Fibroblast of skin of left biceps (primary cell): ENCODE measurements around the gene SENP8.
A peak's percentile ranks its signal among the peaks of the same experiment; 100 is the strongest.

ENCODE experiments used
- DNase-seq, 2 experiments: peaks; one replicate each; pipeline ENCODE4 v3.0.0-alpha.2; 2013; ENCODE audit warnings: low read depth in 2 of 2

Gene SENP8

DNA sequence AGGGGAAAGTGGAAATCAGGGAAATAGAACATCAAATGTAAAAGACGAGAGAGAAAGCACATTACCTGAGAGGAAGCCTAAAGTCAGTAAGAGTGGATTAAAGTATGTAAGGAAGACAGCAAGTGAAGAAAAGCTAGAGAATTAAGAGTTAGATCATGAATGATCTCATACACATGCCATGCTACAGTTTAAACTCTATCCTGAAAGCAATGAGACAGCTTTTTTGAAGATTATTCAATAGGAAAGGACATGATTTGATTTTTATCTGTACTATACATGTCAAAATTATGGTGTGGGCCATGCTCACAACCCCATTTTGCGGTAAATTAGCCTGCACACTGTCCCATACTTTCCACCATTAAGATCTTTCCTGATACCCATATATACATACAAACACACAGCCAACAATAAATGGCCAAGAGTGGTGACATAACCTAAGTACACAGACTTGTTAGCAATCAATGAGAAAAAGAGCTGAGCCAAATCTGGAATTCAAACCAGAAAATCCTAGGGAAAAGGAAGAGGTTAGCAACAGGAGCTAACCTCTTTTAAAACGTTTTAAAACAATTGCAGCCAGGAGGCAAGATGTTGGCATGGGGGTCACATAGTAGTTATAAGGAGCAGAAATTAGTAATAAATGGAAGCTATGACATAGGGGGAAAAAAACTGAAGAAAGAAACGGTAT, 4.7 kb upstream of the SENP8 start:
- no peak for DNase-seq

DNA sequence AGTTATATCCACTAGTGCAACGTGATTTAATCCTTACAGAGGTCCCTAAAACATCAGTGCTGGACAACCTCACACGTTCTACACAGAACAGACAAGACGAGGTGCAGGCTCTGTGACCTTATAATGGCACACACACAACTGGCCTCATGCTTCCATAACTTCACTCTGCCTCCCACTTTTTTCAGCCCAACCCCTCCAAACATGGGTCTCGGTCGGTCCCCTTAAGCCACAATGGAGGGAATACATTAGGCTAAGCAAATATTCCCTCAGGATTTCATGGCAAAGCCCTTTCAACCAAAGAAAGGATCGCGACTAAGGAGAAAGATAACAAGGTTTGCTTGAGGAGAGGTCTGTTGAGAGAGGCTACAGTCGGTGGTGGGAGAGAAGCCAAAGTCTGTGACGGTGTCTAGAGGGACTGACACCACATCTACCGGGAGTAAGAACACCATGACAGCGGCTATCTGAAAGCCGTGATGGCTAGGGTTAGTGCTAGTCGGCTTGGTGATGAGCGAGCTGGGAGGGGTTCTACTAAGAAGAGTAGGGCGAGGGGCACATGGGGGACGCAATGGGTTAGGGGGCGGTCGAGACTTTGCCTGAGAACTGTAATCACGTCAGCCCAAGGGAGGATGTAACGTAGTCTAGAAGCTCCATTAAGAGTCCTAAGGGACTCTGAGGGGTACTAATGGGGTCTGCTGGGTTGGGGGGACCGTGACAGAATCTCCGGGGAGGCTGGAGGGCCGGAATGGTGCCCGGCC, 1.3 kb upstream of the SENP8 start:
- DNase-seq = no peak

DNA sequence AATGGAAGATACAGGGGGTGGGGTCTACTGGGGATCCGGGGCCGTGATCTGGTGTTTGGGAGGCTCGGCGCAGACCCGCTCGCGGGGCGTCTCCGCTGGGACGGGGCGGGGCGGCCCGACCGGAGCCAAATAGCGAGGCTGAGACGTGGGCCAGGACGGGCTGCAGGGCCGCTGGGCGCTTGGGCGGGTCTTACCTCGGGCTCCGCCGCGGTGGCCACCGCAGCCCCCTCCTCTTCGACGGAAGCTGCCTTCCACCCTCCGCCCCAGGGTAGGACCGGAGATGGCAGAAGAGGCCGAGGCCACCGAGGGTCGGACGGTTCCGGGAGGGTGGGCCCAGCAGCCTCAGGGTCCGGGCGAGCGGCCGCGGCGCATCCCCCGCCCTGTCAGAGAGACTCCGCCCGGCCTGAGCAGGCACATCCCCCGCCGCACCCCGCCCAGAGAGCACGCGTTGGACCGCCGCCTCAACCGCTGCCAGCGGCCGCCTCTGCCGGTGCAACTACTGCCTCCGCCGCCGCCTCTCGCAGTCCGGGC, 652 bp upstream of the SENP8 start:
- peak; percentile 33 to 45 for DNase-seq

DNA sequence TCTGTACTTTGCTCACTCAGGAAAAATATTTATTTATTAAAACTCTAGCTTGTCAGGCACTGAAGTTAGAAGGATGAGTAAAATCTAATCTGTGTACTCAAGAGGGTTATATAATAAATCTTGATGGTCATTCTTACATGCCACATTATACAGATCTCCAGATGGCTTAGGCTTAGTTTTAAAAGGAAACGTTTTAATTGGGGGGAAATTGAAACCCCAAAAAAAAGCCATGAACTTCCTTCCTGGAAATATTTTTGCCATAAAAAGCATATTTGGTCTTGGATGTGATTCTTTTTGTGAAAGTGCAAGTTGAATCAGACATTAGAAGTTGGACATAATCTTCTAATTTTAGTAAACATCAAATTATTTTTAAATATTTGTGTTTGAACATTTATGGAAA, 6.0 kb downstream of the SENP8 start:
- no peak for DNase-seq

DNA sequence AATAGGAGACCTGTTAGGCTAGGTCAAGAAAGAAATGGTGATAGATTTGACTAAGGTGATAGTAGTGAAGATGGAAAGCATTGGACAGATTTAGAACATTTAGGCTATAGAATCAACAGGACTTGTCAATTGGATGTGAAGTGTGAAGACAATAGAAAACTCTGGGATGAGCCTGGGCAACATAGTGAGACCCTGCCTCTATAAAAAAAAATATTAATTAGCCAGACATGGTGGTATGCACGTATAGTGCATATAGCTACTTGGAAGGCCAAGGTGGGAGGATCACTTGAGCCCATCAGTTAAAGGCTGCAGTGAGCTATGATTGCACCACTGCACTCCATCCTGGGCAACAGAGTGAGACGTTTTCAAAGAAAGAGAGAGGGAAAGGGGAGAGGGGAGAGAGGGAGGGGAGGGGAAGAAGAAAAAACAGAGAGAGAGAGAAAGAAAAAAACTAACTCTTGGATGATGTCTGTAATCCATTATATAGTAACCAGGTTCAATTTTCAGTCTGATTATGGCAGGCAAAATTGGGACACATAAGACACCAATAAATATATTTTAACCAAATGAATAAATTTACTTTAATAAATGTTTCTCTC, 9.6 kb downstream of the SENP8 start:
- no peak for DNase-seq

DNA sequence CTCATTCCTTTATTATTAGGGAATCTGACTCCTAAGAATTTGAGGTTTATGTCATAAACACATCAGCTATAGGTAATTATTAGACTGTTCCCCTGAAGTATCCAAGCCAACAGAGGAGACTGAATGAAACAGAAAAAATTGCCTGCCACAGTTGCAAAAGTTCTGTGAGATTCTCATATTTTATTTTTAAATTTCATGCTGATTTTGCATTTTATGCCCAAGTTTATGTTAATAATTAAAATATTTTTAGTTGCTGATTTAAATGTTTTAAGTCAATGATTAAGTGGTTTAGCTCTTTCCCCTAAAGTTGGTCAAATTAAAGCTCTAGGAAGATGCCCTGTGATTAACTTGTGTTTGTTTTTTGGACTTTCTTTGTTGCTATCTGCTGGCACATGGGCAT, 10.2 kb downstream of the SENP8 start:
- no peak for DNase-seq

DNA sequence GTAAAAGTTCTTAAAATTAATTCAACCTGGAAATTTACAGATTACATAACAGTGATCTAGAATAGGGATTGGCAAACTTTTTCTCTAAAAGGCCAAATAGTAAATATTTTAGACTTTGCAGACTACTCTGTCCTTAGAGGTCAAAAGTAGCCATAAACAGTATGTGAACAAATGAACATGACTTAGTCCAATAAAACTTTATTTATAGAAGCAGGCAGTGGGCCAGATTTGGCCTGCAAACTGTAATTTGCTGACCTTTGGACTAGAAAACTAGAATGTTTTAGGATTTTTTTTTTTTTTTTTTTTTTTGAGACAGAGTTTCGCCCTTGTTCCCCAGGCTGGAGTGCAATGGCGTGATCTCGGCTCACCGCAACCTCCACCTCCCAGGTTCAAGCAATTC, 12.1 kb downstream of the SENP8 start:
- DNase-seq = no peak

DNA sequence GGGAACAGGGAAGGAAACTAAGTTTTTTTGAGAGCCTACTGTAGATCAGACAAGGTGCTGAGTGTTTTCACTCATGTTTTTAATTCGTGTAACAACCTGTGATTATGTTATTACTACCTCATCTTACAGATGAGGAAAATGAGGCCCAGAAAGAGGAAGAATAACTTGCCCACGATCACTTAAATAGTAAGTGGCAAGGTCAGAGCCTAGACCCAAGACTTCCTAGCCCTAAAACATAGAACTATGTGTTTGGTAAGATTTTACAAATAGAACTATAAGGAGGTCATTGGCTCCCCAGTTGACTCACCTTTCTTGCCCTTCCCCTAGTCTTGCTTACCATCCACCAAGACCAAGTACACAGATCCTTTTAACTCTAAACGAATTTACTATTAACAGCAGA, 13.7 kb downstream of the SENP8 start:
- no peak for DNase-seq

DNA sequence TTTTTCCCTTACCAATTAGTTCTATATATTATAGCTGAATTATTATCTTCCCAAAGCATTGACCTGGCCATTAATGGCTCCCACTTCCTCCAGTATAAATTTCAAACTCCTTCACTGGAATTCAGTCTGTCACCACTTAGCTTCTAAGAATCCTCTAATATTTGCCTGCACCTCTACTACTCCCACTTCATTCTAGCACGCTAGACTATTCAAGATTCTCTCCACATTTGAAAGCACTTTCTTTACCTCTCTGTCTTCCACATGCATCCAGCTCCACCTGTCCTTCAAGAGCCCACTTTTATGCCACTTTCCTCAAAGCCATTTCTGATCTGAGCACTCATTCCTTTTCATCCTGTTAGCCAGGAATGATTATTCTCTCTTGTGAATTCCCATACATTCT, 15.0 kb downstream of the SENP8 start:
- DNase-seq = no peak

DNA sequence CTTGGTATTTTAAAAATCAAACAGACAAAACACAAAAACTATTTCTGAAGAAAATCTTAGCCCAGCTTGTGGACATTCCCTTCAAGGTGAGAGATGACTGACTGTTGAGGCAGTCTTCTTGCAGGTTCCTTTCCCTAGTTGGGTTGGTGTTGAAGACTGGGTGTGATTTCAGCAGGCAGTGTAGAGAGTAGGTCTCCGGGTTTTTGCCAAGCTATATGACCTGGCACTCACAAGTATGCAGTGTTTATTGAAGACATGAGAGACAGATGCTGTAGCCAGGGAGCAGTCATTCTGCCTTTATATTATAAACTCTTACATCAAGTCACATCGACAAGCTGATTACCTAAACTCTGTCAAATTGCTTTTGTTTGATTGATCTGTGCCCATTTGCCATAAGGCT, 17.5 kb downstream of the SENP8 start:
- no peak for DNase-seq

DNA sequence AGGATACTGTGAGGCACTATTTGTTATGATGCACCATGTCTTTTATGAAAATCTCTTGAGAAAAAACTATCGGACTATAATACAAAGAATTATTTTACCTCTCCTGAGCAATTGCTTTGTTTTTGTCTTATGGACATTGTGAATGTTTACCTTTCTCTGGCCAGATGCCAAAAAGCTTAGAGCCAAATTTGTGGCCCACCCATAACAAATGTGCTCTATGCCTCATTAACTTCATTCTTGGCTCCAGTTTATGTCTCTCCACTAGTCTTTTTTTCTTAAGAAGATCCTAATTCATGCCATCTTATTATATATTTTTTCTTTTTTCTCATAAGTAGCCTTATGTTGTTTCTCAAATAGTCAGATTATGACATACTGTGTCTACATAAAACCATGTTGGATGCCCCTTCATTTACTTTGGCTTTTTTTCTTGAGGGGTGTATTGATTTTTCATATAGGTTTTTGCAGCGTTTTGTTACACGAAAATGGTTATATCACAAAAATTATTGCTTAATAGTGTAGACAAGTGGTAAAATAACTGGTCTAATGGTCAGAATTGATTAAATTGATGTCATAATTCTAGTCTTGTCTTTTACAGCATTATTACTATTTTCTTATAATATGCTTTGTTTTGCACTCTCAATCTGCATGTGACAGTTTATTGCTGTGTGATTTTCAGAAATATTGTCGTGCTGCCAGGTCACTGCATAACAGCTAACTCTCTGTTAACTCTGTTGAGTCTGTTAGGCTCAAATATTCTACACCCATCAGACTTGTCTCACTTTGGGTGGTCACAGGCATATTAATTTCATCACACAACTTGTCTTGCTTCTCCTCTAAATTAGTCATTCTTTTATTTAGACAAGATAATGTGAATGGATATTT, 18.2 kb downstream of the SENP8 start:
- DNase-seq = no peak

DNA sequence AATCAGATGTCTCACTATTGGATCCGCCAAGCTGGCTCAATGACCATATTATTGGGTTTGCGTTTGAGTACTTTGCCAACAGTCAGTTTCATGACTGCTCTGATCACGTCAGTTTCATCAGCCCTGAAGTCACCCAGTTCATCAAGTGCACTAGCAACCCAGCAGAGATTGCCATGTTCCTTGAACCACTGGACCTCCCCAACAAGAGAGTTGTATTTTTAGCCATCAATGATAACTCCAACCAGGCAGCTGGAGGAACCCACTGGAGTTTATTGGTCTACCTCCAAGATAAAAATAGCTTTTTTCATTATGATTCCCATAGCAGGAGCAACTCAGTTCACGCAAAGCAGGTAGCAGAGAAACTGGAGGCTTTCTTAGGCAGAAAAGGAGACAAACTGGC, 21.5 kb downstream of the SENP8 start:
- DNase-seq = no peak

DNA sequence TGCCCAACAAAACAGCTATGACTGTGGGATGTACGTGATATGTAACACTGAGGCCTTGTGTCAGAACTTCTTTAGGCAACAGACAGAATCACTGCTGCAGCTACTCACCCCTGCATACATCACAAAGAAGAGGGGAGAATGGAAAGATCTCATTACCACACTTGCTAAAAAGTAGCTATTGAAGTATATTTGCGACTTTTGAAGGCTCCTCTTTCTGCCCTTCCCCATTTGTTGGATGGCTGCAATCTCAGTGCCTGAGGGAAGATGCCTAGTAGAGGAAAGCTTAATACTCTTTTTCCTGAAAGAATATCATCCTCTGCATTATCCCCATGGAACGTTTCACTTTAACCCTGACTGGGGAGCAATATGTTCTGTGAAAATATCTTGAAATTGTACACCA, 21.9 kb downstream of the SENP8 start:
- no peak for DNase-seq

DNA sequence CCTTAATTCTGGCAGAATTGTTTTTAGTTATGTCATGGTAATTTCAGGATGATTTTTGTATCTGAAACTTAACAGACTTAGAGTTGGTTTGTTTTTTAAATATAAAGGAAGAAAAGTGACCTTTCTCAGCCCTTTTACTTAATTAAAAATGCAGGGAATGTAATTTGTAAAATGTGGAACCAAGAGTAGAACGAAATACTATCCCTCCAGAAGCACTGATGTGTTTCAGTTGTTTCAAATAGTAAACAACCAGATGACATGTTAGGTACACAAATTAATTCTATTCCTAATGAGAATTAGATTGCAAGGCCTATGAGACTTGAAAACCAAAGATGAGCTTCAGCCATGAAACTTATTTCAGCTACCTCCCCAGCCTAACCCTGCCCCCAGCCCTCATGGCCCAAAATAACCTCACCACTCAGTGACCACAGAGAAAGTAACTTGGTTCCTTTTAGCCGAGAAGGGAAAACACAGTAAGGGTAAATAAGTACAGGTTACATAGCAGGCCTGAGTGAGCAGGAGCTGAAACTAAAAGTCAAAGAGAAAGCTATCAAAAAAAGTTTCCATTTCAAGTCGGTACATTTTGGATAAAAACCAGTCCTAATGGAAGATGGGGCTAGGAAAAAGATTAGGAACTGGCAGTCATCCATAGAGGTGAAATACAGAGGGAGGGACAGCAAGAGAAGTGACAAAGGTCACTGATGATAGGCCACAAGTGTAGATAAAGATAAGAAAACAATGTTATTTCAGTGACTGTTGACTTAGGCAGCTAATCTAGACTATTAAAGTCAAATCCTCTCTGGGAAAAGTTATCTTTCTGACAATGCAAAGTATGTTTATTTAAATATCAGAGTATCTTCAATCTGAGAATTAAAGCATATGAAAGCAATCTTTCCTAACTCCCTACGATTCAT, 23.2 kb downstream of the SENP8 start:
- DNase-seq = no peak

DNA sequence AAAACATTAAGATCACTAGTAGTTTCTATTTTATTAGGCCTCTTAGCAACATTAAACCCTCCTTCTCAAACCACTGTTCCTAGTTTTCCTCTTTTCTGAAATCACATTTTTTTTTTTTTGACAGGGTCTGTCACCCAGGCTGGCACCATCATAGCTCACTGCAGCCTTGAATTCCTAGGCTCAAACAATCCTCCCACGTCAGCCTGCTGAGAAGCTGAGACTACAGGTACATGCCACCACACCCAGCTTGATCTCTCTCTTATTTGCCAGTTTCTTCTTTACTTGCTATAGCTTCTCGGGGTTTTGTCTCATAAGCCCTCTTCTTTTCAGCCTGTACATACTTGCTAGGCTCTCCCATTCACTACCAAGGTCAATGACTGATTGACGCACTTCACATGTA, 28.0 kb downstream of the SENP8 start:
- no peak for DNase-seq

DNA sequence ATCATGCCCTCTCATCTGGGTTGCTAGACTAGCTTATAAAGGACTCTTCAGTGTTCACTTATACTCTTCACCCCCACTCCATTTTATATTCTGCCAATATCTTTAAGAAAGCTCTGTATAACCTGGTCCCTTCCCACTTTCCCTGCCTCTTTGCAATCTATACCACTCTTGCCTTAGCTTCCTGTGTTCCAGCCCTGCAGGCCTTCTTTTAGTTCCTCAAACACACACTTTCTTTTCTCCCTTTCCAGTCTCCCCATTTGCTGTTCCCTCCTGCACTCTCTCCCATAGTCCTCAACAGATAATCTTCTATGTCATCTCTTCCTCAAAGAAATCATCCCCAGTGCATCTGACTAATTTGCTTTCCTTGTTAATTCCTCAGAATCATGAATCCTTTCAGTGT, 28.7 kb downstream of the SENP8 start:
- no peak for DNase-seq

DNA sequence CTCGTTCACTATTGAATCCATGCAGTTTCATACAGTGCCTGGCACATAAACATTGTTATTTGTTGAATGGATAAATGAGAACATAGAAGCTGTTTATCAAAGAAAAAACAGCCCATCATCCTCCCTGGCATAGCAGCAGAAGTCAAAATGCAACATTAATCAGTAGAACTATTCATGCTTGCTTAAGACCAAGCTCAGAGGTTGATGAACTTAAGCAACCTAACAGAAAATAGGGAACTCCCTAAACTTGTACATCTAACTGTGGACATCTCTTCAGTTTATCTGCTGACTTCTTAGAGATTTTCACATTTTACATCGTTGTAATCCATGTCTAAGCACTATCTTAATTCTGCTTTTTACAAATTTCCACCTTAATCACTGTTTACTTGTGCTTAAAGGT, 29.2 kb downstream of the SENP8 start:
- no peak for DNase-seq

DNA sequence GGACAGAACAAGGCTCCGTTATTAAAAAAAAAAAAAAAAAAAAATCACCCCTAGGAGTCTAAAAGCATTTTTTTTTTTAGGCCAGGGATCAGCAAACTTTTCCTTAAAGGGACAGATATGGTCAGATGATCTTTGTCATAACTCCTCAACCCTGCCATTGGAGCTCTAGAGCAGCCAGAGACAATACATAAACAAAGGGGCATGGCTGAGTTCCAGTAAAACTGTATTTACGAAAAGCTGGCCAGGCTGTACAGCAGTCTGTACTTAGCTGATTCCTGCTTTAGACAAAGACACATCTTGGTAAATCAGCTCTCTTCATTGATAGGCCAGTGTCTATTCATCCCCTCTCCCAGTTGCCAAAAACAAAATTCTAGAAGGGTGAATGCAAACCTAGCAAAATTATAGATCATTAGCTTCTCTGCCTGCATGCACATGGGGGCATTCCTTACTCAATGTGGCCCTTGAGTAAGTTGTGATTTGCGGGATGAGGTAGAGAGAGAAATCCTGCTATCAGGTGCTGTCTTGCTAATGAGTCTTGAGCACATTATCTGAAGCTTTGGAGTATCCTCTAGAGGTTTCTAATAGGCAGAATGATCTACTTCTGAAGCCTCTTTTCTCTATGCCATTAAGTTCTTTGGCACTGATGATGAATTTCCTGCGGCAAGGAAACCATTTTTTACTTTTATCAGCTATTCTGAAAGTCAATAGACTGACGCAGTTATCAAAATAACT, 35.2 kb downstream of the SENP8 start:
- DNase-seq = no peak

DNA sequence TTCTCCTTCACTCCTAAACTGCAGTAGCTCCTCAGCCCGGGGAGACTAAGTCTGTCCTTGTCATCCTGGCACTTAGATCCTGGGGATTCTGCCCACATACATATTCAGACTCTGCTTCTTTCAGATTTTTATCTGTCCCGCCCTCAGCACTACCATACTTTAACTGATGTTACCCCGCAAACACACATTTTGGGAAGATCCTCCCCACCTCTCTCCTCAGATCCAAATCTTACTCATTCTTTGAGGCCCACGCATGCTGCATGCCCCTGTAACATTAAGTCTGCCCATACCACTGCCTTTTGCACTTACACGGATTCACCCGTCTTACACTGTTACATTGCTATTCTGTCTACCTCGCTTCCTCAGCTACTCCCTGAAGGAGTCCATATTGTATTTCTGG, 36.1 kb downstream of the SENP8 start:
- no peak for DNase-seq

DNA sequence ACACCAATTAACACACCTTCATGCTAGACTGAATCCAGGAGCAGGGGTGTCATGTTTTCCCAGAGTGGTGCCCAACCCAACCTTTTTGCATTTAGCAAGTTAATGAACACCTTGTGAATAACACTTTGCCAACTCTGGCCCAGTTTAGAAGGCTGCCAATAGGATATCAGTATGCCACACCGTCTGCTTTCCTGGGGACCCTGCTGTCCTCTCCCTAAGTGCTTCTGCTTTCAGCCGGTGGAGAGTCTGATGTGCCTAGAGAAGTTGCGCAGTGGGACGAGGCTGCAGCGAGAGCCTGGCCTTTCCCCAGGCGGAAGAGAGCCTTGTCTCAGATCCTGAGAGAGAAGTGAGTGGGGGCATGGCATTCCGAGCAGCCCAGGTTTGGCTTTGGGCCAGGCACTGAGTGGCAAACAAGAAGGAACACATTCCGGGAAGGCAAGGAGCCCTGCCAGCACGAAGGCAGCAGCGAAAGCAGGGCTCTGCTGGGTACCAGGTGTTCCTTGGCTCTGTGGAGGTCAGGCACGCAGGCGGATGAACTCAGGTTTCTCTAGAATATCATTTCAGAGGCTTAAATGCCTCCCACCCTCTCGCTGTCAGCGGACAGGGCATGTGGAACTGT, 36.9 kb downstream of the SENP8 start:
- no peak for DNase-seq
